ENCODE data around the gene RTEL1. TPM values are rescaled to one million over a fixed set of nuclear protein-coding genes. Genes with fewer than 3 reads are reported as not detected.
"Not testable (repeated sequence)": the region's sequence is repeated elsewhere in the genome, so short reads cannot be mapped to it uniquely, and the experiment has no call there.

The RTEL1 gene
- total RNA-seq, 2 donors from 2014 or later: 25.7 to 34.9 TPM

DNA sequence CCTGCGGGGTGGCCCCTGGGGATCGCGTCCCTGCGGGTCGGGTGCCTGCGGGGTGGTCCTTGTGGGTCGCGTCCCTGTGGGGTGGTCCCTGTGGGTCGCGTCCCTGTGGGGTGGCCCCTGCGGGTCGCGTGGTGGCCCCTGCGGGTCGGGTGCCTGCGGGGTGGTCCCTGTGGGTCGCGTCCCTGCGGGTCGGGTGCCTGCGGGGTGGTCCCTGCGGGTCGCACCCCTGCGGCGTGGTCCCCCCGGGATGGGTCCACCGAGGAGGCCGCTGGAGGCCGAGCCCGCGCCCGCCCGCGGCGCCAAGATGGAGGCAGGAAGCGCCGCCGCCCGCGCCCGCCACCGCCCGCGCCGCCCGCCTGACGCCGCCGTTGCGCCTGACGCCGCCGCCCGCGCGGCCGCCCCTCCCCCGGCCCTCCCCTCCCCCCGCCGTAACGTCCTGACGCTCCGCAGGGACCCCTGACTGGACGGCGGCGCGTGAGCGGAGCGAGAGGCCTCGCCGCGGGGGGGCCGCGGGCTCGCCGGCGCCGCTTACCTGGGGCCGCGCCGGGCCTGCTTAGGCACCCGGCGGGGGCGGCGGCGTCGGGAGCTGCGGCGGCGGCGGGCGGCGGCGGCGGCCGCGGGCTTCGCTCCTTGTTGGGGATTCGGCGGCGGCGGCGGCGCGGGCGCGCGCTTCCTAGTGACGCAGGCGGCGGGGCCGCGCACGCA is 31.5 kb upstream of the RTEL1 start, which contains the start of gene GMEB2:
Gene GMEB2, minus strand, starts transcription at position 678 of the 705 bp plus-strand sequence. CDS start 7,704 bp downstream, outside the sequence.
- H3K27ac ChIP-seq: peak within 1 kb of the TSS; percentile 92
- peak within 1 kb of the TSS; percentile 78 for H3K4me3 ChIP-seq
- H3K9ac ChIP-seq (ENCODE audit: low read depth in 2 of 2, low read length in 2 of 2): peak within 1 kb of the TSS; percentile 89 to 100
- peak; percentile 61 for DNase-seq
- no peaks in the 10 kb centered on the region for H3K36me3 ChIP-seq
- no peaks in the 10 kb centered on the region for H3K4me1 ChIP-seq
- intact Hi-C loops (cut with DNase I): no loop called here
- no peaks in the 10 kb centered on the region for H3K9me3 ChIP-seq
- no peaks in the 10 kb centered on the region for H3K27me3 ChIP-seq
- TF ChIP-seq, protein P1, sequence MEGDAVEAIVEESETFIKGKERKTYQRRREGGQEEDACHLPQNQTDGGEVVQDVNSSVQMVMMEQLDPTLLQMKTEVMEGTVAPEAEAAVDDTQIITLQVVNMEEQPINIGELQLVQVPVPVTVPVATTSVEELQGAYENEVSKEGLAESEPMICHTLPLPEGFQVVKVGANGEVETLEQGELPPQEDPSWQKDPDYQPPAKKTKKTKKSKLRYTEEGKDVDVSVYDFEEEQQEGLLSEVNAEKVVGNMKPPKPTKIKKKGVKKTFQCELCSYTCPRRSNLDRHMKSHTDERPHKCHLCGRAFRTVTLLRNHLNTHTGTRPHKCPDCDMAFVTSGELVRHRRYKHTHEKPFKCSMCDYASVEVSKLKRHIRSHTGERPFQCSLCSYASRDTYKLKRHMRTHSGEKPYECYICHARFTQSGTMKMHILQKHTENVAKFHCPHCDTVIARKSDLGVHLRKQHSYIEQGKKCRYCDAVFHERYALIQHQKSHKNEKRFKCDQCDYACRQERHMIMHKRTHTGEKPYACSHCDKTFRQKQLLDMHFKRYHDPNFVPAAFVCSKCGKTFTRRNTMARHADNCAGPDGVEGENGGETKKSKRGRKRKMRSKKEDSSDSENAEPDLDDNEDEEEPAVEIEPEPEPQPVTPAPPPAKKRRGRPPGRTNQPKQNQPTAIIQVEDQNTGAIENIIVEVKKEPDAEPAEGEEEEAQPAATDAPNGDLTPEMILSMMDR (IDR thresholded peaks at IDR 0.05): no peak

DNA sequence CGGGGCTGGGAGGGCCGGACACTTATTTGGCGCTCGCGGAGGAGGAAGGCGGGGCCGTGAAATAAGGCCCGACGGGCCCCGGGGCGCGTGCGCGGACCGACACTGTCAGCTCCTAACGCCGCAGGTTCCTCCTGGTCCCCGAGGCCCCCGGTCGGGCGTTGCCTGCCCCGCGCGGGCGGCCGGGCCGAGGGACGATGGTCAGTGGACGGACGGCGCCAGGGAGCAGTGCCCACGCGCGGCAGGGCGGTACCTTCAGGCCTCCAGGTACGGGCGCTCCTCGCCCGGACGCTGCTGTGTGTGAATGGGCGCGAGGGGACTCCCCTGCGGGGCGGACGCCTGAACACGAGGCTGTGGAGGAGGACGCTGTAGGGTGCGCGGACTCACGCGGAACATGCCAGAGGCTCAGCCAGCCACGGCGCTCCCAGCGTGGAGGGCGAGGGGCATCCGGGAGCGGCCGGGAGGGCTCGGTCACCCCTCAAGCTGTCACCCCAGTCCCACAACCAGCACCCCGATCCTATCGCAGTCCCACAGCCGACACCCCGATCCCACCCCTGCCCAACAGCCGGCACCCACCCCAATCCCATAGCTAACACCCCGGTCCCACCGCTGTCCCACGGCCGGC is 30.9 kb upstream of the RTEL1 start:
- Histone ChIP-seq H3K4me1 (no peaks in the 10 kb centered on the region), H3K9me3 (no peaks in the 10 kb centered on the region), H3K27ac (peak overlapping the region; percentile 92), H3K27me3 (no peaks in the 10 kb centered on the region), H3K4me3 (peak overlapping the region; percentile 78), H3K9ac (ENCODE audit: low read depth in 2 of 2, low read length in 2 of 2) (peak overlapping the region; percentile 89 to 98), H3K36me3 (no peaks in the 10 kb centered on the region)
- intact Hi-C loops (cut with DNase I): no loop called here
- DNase-seq: peak; percentile 95
- TF ChIP-seq, protein P1 (IDR thresholded peaks at IDR 0.05): no peak

DNA sequence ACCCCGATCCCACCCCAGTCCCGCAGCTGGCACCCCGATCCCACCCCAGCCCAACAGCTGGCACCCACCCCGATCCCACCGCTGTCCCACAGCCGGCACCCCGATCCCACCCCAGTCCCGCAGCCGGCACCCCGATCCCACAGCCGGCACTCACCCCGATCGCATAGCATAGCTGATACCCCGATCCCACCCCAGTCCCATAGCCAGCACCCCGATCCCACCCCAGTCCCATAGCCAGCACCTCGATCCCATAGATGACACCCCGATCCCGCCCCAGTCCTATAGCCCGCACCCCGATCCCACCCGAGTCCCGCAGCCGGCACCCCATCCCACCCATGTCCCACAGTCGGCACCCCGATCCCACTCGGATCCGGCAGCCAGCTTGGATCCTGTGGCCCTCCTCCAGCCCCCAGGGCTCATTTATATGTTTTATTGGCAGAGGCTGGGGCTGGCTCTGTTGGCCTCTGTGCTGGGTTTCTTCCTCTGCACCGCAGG is 30.3 kb upstream of the RTEL1 start:
- no peak for DNase-seq

DNA sequence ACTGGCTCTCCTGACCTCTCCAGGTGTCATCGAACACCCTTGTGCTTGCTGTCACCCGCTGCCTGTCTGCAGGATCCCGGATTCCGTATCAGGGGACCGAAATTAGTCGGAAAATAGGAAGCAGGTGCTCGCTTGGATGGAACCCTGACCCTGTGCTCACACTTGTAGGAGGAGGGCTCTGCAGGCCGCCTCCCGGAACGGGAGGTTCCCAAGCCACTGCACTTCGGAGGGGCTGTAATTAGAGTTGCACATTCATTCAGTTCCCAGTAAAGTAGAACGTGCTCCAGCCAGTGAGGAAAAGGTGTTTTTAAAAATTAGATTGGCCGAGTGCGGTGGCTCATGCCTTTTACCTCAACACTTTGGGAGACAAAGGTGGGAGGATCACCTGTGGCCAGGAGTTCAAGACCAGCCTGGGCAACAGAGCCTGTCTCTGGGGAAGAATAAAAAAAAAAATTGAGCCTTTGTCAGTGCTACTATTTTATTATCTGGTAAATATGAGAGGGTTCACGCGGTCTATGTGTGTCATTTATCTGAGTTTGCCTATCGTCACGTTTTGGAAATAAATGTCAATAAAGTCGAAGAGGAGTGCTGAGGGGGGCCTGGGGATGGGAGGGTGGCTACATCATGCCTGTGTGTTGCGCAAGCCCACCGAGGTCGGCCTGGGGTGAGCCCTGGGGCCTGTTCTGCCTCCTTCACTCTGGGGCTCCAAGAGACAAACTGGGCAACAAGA is 29.7 kb upstream of the RTEL1 start:
- intact Hi-C loops (cut with DNase I): no loop called here
- peak overlapping the region; percentile 78 for H3K4me3 ChIP-seq
- peak overlapping the region; percentile 89 to 98 for H3K9ac ChIP-seq (ENCODE audit: low read depth in 2 of 2, low read length in 2 of 2)
- TF ChIP-seq, protein P1 (IDR thresholded peaks at IDR 0.05): no peak
- H3K27ac ChIP-seq: peak overlapping the region; percentile 92
- no peaks in the 10 kb centered on the region for H3K36me3 ChIP-seq
- no peaks in the 10 kb centered on the region for H3K4me1 ChIP-seq
- no peaks in the 10 kb centered on the region for H3K27me3 ChIP-seq
- DNase-seq: peak; percentile 80
- H3K9me3 ChIP-seq: no peaks in the 10 kb centered on the region

More for the DNA sequence above, 30.3 kb upstream of the RTEL1 start:
- Histone ChIP-seq H3K9ac (ENCODE audit: low read depth in 2 of 2, low read length in 2 of 2) (peak overlapping the region; percentile 89 to 98), H3K27me3 (no peaks in the 10 kb centered on the region), H3K4me1 (no peaks in the 10 kb centered on the region), H3K9me3 (no peaks in the 10 kb centered on the region), H3K36me3 (no peaks in the 10 kb centered on the region), H3K27ac (peak overlapping the region; percentile 92), H3K4me3 (peak overlapping the region; percentile 78)
- TF ChIP-seq, protein P1 (IDR thresholded peaks at IDR 0.05): no peak
- intact Hi-C loops (cut with DNase I): no loop called here

DNA sequence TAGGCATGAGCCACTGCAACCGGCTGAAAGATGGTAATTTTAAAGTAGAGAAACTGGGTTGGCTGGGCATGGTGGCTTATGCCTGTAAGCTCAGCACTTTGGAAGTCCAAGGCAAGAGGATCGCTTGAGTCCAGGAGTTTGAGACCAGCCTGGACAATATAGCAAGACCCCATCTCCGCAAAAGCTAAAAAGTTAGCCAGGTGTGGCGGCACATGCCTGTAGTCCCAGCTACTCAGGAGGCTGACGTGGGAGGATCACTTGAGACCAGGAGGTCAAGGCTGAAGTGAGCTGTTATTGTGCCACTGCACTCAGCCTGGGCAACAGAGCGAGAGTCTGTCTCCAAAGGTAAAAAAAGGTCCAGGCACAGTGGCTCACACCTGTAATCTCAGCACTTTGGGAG is 27.2 kb upstream of the RTEL1 start:
- H3K4me3 ChIP-seq; H3K9ac ChIP-seq (ENCODE audit: low read depth in 2 of 2, low read length in 2 of 2); H3K27me3 ChIP-seq; DNase-seq; H3K36me3 ChIP-seq; H3K4me1 ChIP-seq; H3K27ac ChIP-seq; intact Hi-C loops (cut with DNase I); H3K9me3 ChIP-seq: not testable (repeated sequence)

DNA sequence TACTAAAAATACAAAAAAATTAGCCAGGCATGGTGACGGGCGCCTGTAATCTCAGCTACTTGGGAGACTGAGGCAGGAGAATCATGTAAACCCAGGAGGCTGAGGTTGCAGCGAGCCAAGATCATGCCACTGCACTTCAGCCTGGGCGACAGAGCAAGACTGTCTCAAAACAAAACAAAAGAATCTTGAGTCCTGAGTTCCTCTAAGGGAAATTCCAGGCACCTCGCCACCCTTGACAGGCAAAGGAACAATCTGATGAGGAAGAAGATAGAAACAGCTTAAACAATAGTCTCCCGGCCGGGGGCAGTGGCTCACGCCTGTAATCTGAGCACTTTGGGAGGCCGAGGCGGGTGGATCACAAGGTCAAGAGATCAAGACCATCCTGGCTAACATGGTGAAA is 26.7 kb upstream of the RTEL1 start:
- DNase-seq; H3K27ac ChIP-seq; H3K9me3 ChIP-seq; intact Hi-C loops (cut with DNase I); H3K36me3 ChIP-seq; H3K27me3 ChIP-seq; H3K4me3 ChIP-seq; H3K4me1 ChIP-seq; H3K9ac ChIP-seq (ENCODE audit: low read depth in 2 of 2, low read length in 2 of 2): not testable (repeated sequence)

All from colonic mucosa (tissue), 4 donors.